ENCODE results near the gene LRMDA.

LRMDA gene

GRCh38 chr10:75984067-75984466, 552.6 kb downstream of the LRMDA start:
- Histone ChIP-seq H3K27me3 (ENCODE audit: insufficient read depth, low read length) (no peaks in the 10 kb centered on the region), H3K4me1 (ENCODE audit: insufficient read depth, low read length) (no peaks in the 10 kb centered on the region), H3K9ac (ENCODE audit: low read depth, low read length) (no peak overlapping the region), H3K4me3 (ENCODE audit: low read length) (no peak overlapping the region), H3K36me3 (ENCODE audit: insufficient read depth, low read depth, low read length) (no peaks in the 10 kb centered on the region), H3K9me3 (ENCODE audit: insufficient read depth, low read depth, low read length) (no peaks in the 10 kb centered on the region), H3K27ac (ENCODE audit: low read length) (no peak overlapping the region)

- Histone ChIP-seq H3K4me1 (ENCODE audit: insufficient read depth, low read length) (no peaks in the 10 kb centered on the region), H3K27me3 (ENCODE audit: insufficient read depth, low read length) (no peaks in the 10 kb centered on the region), H3K9me3 (ENCODE audit: insufficient read depth, low read depth, low read length) (no peaks in the 10 kb centered on the region), H3K4me3 (ENCODE audit: low read length) (no peak overlapping the region), H3K9ac (ENCODE audit: low read depth, low read length) (no peak overlapping the region), H3K27ac (ENCODE audit: low read length) (no peak overlapping the region), H3K36me3 (ENCODE audit: insufficient read depth, low read depth, low read length) (no peaks in the 10 kb centered on the region)
Observed at GRCh38 chr10:75987616-75988015, 556.2 kb downstream of the LRMDA start.

DNA sequence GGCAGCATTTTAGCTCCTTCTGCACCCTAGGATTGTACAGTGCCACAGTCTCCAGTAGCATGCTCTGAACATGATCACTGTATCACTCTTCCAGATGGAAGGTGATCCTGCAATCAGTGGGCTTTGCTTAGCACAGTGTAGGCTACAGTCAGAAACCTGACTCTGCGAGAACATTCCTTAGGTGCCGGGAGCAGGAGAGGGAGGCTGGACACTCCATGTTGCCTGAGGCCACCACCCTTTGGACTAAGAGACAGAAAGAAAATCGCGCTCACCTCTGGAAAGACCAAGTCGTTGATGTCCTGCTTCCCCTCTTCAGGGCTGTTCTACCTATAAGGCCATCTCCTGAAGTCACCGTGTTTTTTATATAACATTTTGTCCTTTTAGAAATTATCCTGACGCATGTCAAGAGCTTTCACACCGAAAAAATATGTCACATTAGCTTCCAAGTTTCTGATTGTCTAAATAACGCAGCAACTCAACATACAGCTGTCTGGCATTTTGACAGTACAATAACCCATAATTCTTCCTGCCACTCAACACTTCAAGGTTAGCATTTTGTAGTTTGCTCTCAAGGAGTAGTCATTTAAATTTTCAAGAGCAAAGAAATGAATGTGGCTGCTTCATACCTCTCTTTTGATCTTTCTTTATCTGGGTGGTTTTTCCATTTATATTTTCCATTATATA, 563.1 kb downstream of the LRMDA start:
- H3K9ac ChIP-seq (ENCODE audit: low read depth, low read length) = no peak overlapping the region
- no peak overlapping the region for H3K27ac ChIP-seq (ENCODE audit: low read length)
- H3K9me3 ChIP-seq (ENCODE audit: insufficient read depth, low read depth, low read length) = no peaks in the 10 kb centered on the region
- H3K4me1 ChIP-seq (ENCODE audit: insufficient read depth, low read length) = no peaks in the 10 kb centered on the region
- H3K27me3 ChIP-seq (ENCODE audit: insufficient read depth, low read length) = no peaks in the 10 kb centered on the region
- no peaks in the 10 kb centered on the region for H3K36me3 ChIP-seq (ENCODE audit: insufficient read depth, low read depth, low read length)
- no peak overlapping the region for H3K4me3 ChIP-seq (ENCODE audit: low read length)

DNA sequence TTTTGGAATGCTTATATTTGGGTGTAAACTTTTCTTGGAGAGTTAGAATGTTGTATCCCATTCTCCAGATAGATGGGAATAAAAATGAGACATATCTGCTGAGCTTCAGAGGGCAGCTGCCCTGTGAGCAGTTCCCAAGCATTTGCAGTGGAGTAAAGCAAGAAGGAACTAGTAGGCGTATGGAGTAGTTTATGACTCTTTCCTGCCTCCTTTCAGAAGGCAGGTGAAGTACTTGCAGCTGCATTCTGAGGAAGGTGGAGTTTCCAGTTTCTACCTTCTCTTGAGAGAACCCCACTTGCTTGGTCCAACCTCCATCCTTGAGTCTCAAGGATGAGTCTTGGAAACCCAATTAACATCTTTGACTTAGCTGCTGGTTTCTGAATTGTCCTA, 563.6 kb downstream of the LRMDA start:
- Histone ChIP-seq H3K9ac (ENCODE audit: low read depth, low read length) (no peak overlapping the region), H3K9me3 (ENCODE audit: insufficient read depth, low read depth, low read length) (no peaks in the 10 kb centered on the region), H3K4me1 (ENCODE audit: insufficient read depth, low read length) (no peaks in the 10 kb centered on the region), H3K27ac (ENCODE audit: low read length) (no peak overlapping the region), H3K27me3 (ENCODE audit: insufficient read depth, low read length) (no peaks in the 10 kb centered on the region), H3K4me3 (ENCODE audit: low read length) (no peak overlapping the region), H3K36me3 (ENCODE audit: insufficient read depth, low read depth, low read length) (no peaks in the 10 kb centered on the region)

- Histone ChIP-seq H3K27me3 (ENCODE audit: insufficient read depth, low read length) (no peaks in the 10 kb centered on the region), H3K4me3 (ENCODE audit: low read length) (no peak overlapping the region), H3K4me1 (ENCODE audit: insufficient read depth, low read length) (no peaks in the 10 kb centered on the region), H3K27ac (ENCODE audit: low read length) (no peak overlapping the region), H3K9me3 (ENCODE audit: insufficient read depth, low read depth, low read length) (no peaks in the 10 kb centered on the region), H3K9ac (ENCODE audit: low read depth, low read length) (no peak overlapping the region), H3K36me3 (ENCODE audit: insufficient read depth, low read depth, low read length) (no peaks in the 10 kb centered on the region)
Observed at GRCh38 chr10:75995720-75996119, 564.3 kb downstream of the LRMDA start.

DNA sequence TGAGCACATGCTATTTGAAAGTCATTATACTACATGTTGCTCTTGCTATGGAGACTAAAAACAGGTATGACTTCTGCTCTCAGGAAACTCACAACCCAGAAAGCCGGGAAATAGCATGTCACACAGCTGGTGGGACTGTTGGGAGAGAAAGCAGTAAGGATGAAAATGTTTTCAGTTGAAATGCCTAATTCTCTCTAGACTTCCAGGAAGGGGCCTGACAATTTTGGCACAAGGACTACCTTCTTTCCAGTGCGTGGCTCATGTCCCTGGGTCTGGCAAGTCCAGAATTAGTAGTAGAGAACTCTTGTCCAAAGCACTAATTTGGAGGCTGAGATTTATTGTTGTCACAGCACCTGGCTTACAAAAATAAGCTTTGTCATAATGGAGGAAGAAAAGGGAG, 567.6 kb downstream of the LRMDA start:
- no peaks in the 10 kb centered on the region for H3K36me3 ChIP-seq (ENCODE audit: insufficient read depth, low read depth, low read length)
- no peaks in the 10 kb centered on the region for H3K27me3 ChIP-seq (ENCODE audit: insufficient read depth, low read length)
- no peak overlapping the region for H3K27ac ChIP-seq (ENCODE audit: low read length)
- no peak overlapping the region for H3K4me3 ChIP-seq (ENCODE audit: low read length)
- no peak overlapping the region for H3K9ac ChIP-seq (ENCODE audit: low read depth, low read length)
- H3K4me1 ChIP-seq (ENCODE audit: insufficient read depth, low read length) = peaks cover 14% of the 10 kb centered on the region; the same call in 1 of the 2 replicates
- no peaks in the 10 kb centered on the region for H3K9me3 ChIP-seq (ENCODE audit: insufficient read depth, low read depth, low read length)

DNA sequence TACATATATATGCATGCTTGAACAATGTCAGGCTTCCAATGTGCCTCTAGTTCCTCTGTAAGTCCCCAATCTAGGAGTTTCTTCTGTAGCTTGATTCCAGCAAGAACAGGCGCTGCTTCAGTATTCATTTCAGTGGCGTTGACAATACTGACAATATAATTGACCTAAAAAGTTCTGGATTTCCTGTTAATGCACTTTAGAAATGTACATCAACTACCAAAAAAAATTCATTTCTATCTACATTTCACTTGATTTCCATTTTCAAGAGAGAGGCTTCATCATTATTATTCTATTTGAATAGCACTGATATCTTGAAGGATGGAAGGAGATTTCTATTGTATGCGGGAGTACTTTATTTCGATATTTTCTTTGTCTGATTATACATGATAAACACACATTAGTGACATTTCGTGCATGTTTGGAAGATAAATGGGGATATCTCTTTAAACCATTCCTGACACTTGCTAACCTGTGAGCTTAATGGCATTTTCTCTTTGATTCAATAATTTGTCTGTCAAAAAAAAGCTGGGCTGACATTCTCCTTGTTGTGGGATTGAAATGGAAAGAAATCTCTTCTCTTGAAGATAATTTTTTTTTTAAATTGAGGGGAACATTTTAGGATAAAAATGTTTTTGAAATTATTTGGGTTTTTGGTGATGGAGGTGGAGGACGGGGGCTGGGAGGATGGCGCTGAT, 568.2 kb downstream of the LRMDA start:
- Histone ChIP-seq H3K4me3 (ENCODE audit: low read length) (no peak overlapping the region), H3K36me3 (ENCODE audit: insufficient read depth, low read depth, low read length) (no peaks in the 10 kb centered on the region), H3K4me1 (ENCODE audit: insufficient read depth, low read length) (peaks cover 14% of the 10 kb centered on the region; the same call in 1 of the 2 replicates), H3K27me3 (ENCODE audit: insufficient read depth, low read length) (no peaks in the 10 kb centered on the region), H3K9ac (ENCODE audit: low read depth, low read length) (no peak overlapping the region), H3K9me3 (ENCODE audit: insufficient read depth, low read depth, low read length) (no peaks in the 10 kb centered on the region), H3K27ac (ENCODE audit: low read length) (no peak overlapping the region)

GRCh38 chr10:76000550-76000949, 569.1 kb downstream of the LRMDA start:
- Histone ChIP-seq H3K9me3 (ENCODE audit: insufficient read depth, low read depth, low read length) (no peaks in the 10 kb centered on the region), H3K4me1 (ENCODE audit: insufficient read depth, low read length) (peaks cover 14% of the 10 kb centered on the region; the same call in 1 of the 2 replicates), H3K4me3 (ENCODE audit: low read length) (no peak overlapping the region), H3K27ac (ENCODE audit: low read length) (no peak overlapping the region), H3K9ac (ENCODE audit: low read depth, low read length) (no peak overlapping the region), H3K27me3 (ENCODE audit: insufficient read depth, low read length) (no peaks in the 10 kb centered on the region), H3K36me3 (ENCODE audit: insufficient read depth, low read depth, low read length) (no peaks in the 10 kb centered on the region)

DNA sequence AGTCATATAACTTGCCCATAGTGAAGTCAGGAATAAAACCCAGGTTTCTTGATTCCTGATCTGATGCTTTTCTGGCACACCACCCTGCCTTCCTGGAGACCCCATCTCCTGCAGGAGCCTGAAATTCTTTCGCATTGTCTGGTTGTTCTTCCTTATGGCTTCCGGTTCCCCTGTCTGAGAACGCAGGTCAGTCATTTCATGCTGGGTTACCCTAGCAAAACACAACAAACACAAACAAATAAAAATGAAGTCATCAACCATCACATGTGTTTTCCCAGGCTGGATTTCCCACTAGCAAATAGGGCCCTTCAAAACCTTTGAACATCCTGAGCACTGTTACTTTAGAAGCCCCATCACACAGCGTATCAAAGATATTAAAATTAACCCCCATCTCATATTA, 569.6 kb downstream of the LRMDA start:
- Histone ChIP-seq H3K27ac (ENCODE audit: low read length) (no peak overlapping the region), H3K36me3 (ENCODE audit: insufficient read depth, low read depth, low read length) (no peaks in the 10 kb centered on the region), H3K4me1 (ENCODE audit: insufficient read depth, low read length) (peaks cover 14% of the 10 kb centered on the region; the same call in 1 of the 2 replicates), H3K4me3 (ENCODE audit: low read length) (no peak overlapping the region), H3K9ac (ENCODE audit: low read depth, low read length) (no peak overlapping the region), H3K27me3 (ENCODE audit: insufficient read depth, low read length) (no peaks in the 10 kb centered on the region), H3K9me3 (ENCODE audit: insufficient read depth, low read depth, low read length) (no peaks in the 10 kb centered on the region)

DNA sequence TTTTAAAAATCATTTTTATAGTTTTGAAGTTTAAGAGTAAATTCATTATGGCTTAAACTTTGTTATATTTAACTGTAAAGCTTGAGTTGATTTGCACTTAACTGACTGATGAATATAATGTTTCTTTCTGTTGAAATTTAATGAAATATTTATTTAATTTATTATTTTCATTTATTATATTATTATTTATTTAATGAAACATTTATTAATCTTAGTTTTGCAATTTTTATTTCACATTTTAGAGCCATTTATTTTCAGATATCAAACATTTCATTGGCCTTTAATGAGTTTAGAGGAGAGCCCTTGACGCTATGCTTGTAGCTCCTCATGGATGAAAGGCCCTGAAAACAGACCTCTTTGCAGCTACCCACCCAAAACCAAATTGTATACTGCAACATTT, 570.0 kb downstream of the LRMDA start:
- H3K4me3 ChIP-seq (ENCODE audit: low read length) = no peak overlapping the region
- H3K27me3 ChIP-seq (ENCODE audit: insufficient read depth, low read length) = no peaks in the 10 kb centered on the region

DNA sequence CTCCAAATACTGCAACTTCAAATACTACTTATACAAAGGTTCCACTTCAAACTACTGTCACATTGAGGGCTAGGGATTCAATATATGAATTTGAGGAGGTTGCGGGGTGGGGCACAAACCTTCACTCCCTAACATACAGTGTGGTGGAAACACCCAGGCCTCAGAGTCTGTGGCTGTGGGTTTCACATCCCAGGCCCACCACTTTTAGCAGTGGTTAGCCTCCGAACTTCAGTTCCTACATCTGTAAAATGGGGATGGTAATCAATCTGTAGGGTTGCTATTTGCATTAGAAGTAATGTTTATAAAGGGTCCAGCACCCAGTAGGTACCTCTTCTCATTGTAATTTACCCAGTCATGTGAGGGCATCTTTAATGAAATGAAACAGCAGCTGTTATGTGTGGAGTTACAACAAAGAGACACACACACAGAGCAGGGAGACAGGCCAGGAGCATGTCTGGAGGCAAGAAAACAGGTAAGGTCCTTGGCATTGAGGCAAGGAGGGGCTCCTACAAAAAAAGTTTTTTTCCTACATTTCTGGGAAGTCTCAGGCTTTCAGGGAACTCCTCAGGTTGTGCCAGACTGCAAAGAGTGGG, 570.9 kb downstream of the LRMDA start:
- Histone ChIP-seq H3K27me3 (ENCODE audit: insufficient read depth, low read length) (no peaks in the 10 kb centered on the region), H3K4me3 (ENCODE audit: low read length) (no peak overlapping the region), H3K4me1 (ENCODE audit: insufficient read depth, low read length) (peaks cover 14% of the 10 kb centered on the region; the same call in 1 of the 2 replicates), H3K27ac (ENCODE audit: low read length) (no peak overlapping the region), H3K9ac (ENCODE audit: low read depth, low read length) (no peak overlapping the region), H3K9me3 (ENCODE audit: insufficient read depth, low read depth, low read length) (no peaks in the 10 kb centered on the region), H3K36me3 (ENCODE audit: insufficient read depth, low read depth, low read length) (no peaks in the 10 kb centered on the region)

More for the DNA sequence above, 570.0 kb downstream of the LRMDA start:
- Histone ChIP-seq H3K9me3 (ENCODE audit: insufficient read depth, low read depth, low read length) (no peaks in the 10 kb centered on the region), H3K27ac (ENCODE audit: low read length) (no peak overlapping the region), H3K9ac (ENCODE audit: low read depth, low read length) (no peak overlapping the region), H3K4me1 (ENCODE audit: insufficient read depth, low read length) (peaks cover 14% of the 10 kb centered on the region; the same call in 1 of the 2 replicates), H3K36me3 (ENCODE audit: insufficient read depth, low read depth, low read length) (no peaks in the 10 kb centered on the region)

DNA sequence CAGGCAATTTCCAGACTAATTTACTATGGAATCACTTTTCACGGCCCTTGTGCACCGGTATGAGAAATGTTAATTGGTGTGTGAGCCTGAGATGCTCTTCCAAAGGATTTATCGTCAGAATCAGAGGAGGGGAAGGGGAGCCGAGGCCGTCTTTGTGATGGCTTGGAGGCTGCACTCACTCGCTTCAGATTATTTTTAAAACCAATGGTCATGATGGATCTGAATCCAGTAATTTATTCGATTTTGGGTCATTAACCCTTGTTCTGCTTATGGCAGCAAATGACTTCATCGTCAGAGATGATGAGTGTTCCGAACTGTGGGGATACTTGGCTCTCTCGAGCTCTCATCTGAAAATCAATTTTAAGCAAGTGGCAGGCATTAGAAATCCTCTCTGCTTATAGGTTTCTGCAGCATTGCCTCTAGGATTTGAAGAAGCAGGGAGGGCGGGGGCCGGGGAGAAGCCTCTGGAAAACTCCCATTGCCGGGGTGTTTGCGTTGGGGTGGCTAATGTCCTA, 576.3 kb downstream of the LRMDA start:
- H3K4me3 ChIP-seq (ENCODE audit: low read length) = no peak overlapping the region
- no peaks in the 10 kb centered on the region for H3K9me3 ChIP-seq (ENCODE audit: insufficient read depth, low read depth, low read length)
- peaks cover 6% of the 10 kb centered on the region; the same call in 1 of the 2 replicates for H3K4me1 ChIP-seq (ENCODE audit: insufficient read depth, low read length)
- no peaks in the 10 kb centered on the region for H3K27me3 ChIP-seq (ENCODE audit: insufficient read depth, low read length)
- H3K9ac ChIP-seq (ENCODE audit: low read depth, low read length) = no peak overlapping the region
- H3K36me3 ChIP-seq (ENCODE audit: insufficient read depth, low read depth, low read length) = no peaks in the 10 kb centered on the region
- H3K27ac ChIP-seq (ENCODE audit: low read length) = no peak overlapping the region

Measured in iPS-20b (cell line).